Endothelial cell of umbilical vein (primary cell): Measurements from ENCODE around the gene TOP3A.

Source experiments
- CTCF ChIP-seq, 2 donors: IDR thresholded peaks; 1 replicate in 1 of 2; 2 replicates in 1 of 2; pipeline ENCODE4 v1.5.1; 2011; ENCODE audit warnings: low read length in 2 of 2, mild to moderate bottlenecking in 2 of 2, moderate library complexity in 2 of 2, control low read depth in 1 of 2, inconsistent platforms in 1 of 2, low read depth in 1 of 2; ENCODE audit not compliant: insufficient read depth in 1 of 2; ENCODE audit errors: extremely low read depth in 1 of 2
- EZH2 ChIP-seq: IDR thresholded peaks from 2 replicates; pipeline ENCODE4 v1.6.1; 2012; ENCODE audit warnings: borderline replicate concordance, low read depth, mild to moderate bottlenecking, moderate library complexity, low read length, inconsistent platforms; ENCODE audit not compliant: severe bottlenecking
- JUN ChIP-seq: IDR thresholded peaks from 2 replicates; pipeline ENCODE4 v1.6.1; 2011; ENCODE audit warnings: borderline replicate concordance, low read depth; ENCODE audit not compliant: insufficient read length, insufficient read depth
- MAX ChIP-seq: IDR thresholded peaks from 2 replicates; pipeline ENCODE4 v1.6.1; 2011; ENCODE audit not compliant: insufficient read depth, insufficient read length
- MYC ChIP-seq: IDR thresholded peaks from one replicate; pipeline ENCODE4 v1.6.1; 2011; ENCODE audit warnings: mild to moderate bottlenecking, low read depth, low read length
- POLR2A ChIP-seq: IDR thresholded peaks from 2 replicates; pipeline ENCODE4 v1.6.1; 2012; ENCODE audit warnings: low read depth, mild to moderate bottlenecking, control low read depth, low read length
- POLR2AphosphoS5 ChIP-seq: IDR thresholded peaks from 2 replicates; pipeline ENCODE4 v1.6.1; 2012; ENCODE audit warnings: low read depth, mild to moderate bottlenecking, control low read depth, low read length, moderate library complexity; ENCODE audit not compliant: insufficient read depth

DNA sequence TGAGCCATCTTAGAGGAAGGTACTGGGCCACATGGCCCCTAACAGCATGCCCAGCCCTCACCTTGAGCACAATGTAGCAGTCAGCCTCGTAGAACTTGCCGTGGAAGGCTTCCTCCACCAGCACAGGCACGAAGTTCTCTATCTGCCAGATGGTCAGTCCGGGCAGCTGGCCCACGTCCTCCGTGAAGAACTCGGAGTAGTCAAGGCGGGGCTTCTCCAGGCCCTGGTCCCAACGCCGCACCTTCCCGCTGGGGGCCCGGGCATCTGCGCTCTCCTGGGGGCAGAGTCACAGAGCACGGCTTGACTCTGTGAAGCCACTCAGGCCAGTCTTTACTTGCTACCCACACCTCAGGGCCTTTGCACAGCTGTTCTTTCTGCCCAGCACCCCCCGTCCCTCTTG lies 63.6 kb downstream of the TOP3A start:
- no peak for TF ChIP-seq CTCF (IDR thresholded peaks at IDR 0.05; ENCODE audit: extremely low read depth in 1 of 2, insufficient read depth in 1 of 2, low read depth in 1 of 2, low read length in 2 of 2)
- no peak for TF ChIP-seq MYC
- no peak for TF ChIP-seq POLR2A
- TF ChIP-seq EZH2 = no peak
- no peak for TF ChIP-seq MAX
- TF ChIP-seq JUN = no peak
- TF ChIP-seq POLR2AphosphoS5 = no peak
